Activated T-cell treated with anti-CD3 and anti-CD28 coated beads for 24 hours (primary cell): Measurements from ENCODE around the gene IGFALS.

Experiments
- DNase-seq: peaks from one replicate; pipeline ENCODE4 v3.0.0-alpha.2; 2020; ENCODE audit warnings: low read depth

The IGFALS gene

GRCh38 chr16:1744338-1744840 lies 49.1 kb downstream of the IGFALS start:
- no peak for DNase-seq

GRCh38 chr16:1743376-1744337 lies 49.8 kb downstream of the IGFALS start:
- DNase-seq = no peak

DNA sequence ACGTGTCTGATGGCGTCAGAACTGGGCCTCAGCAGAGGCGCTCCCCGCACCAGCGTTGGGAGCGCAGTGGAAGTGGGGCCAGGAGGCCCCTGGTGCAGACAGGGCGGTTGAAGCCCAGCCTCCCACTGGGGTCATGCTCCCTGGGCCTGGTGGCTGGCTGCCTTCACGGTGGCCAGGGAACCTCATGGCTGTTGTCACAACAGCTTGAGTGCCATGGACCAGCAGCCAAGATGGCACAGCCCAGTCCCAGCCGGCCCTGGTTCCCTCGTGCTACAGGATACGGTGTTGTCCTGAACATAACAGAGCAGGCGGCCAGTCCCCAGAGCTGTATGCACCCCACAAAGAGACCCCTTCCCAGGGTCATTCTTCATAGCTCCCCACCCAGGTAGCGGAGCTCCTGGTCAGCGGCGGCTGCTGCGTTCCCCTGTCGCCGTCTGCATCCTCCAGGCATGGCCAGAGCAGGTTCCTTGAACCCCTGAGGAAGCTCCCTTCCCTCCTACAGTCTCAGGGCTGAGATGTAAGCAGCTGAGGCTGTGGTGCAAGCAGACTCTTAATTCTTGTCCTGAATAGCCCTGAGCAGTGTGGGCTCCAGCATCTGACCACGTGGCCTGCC lies 51.8 kb downstream of the IGFALS start:
- no peak for DNase-seq

DNA sequence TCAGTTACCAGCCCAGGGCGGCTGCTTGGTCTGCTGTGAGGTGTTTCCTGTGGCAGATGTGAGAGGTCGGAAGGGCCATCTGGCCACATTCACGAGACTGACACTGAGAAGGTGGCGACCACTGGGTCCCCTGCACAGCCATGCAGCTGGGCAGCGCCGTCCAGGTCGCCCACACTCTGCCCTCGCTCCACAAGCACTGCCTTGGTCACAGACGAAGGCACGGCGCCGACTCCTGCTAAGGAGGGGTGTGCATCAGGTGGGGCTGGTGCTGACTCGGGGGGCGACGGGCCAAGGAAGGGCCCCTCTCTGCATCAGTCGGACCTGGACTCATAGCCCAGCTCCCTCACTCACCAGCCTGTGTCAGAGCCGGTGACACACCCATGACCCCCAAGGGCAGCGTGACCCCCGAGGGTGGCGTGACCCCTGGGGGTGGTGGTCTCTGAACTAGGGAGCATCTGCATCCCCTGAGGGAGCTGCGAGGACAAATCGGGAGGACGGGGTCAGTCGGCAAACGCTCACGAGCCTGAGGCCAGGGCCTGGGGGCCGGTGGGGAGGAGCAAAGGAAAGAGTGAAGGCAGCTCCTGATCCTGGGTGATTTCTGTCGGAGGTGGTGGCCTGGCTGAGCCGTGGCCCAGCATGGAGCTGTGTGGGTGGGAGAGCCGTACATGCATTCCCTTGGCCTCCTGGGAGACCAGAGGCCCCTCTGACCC lies 52.6 kb downstream of the IGFALS start:
- no peak for DNase-seq
